Activated CD4-positive, alpha-beta T cell treated with anti-CD3 and anti-CD28 coated beads, Interleukin-2, amount 50 U/mL, for 48 hours (primary cell): ENCODE measurements around the gene TMEM30B.
A peak's percentile ranks its signal among the peaks of the same experiment; 100 is the strongest.
"Not testable (repeated sequence)": the region's sequence is repeated elsewhere in the genome, so short reads cannot be mapped to it uniquely, and the experiment has no call there.

Experiments used
- DNase-seq, 2 experiments: peaks; one replicate each; pipeline ENCODE4 v3.0.0-alpha.2; 2020

The TMEM30B gene

DNA sequence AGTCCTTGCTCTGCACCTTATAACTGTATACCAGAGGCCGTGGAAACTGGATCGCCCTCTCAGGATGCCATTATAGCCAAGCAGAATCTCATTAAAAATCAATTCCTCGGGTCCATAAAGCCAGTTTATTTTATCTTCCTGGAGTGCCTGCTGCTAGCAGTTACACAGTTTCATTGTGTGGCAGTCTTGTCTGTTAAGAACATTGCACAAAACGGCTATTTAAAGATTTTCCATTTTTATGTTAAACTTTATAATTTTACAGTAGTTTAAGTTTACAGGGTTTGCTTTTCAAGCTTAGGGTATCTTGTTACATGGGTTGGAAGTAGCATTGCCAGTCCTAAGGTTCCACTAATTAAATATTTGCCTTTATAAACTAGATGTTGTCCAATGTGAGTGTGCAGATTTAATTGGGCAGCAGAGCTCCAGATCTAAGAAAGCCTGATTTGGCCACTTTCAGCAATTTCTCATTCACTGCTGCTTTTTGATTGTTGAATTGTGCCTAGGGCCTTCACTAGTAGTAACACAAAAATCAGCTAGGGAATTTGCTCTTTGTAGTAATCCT lies 17.0 kb downstream of the TMEM30B start:
- no peak for DNase-seq

DNA sequence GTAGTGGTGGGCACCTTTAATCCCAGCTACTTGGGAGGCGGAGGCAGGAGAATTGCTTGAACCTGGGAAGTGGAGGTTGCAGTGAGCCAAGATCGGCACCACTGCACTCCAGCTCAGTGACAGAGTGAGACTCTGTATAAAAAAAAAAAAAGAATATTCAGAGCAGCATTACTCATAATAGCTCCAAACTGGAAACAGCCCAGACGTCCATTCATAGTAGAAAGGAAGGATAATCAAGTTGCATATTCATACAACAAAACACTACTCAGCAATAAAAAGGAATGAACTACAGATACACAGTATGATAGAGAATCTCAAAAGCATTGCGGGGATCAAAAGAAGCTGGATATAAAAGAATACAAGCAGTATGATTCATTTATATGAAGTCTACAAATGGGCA lies 19.1 kb downstream of the TMEM30B start:
- no peak for DNase-seq

DNA sequence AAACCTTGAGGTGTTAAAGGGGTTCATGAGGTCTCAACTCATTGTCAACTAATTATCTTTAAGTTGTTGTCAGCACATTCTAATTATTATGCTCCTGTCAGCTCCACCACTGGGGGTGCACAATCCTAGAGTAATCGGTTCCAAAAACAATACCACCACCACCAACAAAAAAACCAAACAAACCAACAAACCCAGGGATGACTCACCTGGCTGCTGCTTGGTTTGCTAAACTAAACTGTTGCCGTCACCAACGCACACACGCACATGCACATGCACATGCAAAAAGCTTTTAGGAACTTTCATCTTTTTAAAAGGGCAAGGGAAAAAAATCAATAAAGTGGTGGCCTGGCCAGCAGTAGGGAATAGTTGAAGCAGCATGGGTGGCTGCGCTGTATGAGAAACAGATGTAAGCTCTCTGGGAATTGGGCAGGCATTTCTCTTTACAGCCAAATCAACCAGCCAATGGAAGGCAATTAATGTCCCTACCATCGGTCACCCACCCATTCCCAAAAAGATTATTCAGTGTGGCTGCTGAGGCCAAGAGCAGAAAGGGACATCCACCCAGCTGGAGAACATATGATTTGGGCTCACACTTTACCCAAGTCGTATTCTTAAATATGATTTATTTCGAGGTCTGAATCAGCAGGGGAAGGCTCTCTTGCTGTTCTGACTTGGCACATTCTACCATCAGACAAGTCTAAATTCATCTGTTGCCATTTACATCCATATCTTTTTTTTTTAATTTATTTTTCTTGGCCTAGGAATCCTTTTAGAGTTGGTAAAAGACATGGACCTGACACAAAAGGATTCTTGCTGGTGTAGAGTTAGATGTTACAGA lies 20.0 kb downstream of the TMEM30B start:
- no peak for DNase-seq

DNA sequence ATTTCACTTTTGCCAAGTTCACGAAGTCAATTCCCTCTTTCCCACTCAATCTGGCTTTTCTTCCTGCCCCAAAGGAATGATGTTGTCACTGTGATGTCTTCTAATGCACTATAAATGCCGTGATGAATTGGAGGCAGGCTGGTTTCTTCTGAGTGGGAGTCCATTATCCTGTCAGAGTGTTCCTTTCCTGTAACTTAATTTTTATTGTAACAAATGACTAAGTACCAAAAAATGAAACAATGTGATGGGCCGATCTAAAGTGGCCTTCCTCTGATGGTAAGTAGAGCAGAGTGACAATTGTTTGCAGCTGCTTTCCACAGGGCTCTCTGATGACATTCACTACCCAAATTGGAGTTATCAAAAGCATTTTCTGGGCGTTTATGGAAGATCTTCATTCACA lies 22.2 kb downstream of the TMEM30B start:
- no peak for DNase-seq

DNA sequence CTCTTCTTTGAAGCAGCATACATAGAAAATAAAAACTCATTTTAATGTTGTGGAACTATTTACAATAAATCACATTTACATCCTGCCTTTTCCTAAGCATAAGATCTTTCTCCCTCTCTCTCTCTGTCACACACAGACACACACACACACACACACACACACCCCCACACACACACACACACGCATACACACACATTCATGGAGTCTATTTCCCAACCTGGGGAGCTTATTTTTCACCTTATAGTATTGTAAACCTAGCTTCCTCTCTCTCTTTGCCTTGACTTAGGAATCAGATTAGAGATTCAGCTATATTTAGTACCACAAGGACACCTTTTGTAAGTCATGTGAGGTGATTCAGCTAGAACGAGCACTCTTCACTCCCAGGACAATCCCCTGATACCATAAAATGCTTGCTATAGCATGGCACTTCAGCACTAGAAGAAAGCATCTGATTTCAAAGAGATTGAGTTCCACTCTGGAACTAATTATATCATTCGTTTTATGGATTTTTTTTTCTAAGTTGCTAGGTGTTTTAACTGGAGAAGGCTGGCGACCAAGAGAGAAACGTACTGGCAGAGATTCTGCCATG lies 23.6 kb downstream of the TMEM30B start:
- DNase-seq = no peak

DNA sequence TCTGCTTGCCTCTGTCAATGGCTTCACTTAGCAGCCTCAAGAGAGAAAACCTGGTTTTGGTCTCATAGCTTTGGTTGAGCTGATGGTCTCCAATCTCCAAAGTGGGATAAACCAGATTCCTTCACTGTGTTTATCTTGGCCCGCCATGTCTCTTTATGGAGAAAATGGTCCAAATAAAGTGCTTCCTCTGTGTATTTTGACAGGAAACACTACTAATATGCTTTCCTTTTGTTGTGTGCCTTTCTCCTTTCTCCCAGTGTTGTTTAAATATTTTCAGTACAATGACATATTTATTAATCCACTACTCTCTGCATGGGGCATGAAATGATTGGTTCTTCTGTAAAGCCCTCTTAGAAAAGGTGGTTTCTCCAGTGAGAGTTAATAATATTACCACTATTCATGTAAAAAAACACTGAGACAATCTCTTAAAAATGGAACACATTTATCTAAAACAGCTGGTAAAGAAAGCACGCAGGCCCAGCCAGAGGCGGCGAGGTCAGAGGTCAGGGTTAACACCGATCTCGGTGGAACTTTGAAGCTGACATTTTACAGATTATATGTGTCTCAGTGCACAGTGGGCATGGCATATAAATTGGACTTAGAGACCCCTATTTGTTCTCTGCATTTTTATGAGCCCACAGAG lies 24.2 kb downstream of the TMEM30B start:
- DNase-seq = no peak

DNA sequence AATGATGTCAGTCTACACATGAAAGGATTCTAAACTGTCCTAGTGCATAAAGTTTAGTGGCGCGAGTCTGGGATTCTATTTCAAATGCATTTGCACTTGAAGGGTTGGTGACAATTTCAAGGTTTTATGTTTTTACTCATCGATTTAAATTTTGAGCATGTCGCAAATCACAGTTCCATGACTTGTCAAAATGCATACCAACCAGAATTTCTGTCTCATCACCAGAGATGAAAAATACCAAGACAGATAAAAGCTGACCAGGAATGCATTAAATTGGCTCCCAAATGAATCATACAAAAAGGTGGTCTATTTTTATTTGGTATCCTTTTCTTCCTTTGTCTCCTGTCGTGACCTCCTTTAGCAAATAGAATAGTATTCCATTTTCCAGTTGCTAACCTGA lies 25.2 kb downstream of the TMEM30B start:
- DNase-seq = no peak

DNA sequence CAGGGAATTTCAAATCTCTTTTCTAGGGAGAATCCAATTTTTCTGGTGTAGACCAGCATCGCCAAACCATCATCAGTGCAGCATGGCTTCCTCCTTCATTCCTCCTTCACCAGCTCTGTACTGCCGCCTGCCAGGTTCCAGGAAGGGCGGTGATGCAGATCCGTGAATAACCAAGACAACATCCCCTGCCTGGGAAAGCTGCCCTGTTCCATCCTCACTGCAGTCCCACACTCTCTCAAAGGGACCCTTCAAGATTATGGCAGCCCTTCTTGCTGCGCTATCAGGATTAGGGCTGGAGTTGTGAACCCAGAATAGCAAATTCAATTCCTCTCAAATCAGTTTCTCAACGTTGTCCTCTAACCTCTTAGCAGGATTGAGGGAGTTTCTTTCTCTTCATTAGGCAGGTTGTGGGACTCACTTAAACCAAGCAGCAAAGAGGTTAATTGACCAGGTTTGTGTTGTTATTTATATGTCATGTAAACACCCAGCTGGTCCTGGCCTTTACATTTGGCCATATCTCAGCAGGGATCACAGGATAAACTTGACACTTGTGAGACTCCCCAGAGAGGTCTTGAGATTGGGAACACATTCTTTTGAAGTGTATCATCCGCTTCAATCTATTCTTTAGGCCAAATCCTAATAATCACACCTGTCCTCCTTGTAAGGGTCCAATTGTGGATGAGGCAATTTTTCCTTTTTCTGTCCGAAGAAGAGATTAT lies 26.2 kb downstream of the TMEM30B start:
- no peak for DNase-seq

DNA sequence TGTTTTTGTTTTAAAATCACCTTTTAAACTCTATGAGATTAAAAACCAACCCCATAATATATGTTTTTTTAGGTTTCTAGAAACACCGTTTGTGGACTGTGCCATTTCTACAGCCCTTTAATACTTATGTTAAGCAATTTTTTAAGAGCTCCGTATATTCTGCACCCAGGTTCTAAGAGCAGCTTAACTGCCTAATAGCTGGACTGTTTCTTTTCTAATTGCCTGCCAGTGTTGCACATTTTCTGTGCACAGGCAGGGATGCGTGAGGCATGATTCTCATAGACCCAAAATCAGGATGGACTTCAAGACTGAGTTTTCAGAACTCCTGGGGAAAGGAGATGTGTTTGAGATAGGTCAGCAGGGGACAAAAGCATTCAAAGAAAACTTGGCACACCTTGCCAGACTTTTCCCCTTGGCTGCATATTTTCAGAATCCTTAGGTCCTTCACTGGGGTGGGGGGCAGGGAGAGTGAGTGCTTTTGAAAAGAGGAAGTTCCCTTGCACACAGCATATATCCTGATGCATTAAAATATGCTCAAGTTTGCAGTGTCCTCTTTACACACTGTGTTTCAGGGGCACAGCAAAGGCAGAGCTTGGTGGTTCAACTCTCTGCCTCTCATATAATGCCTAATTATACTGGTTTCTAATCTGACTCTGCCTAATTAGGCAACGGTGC lies 27.9 kb downstream of the TMEM30B start:
- DNase-seq = no peak

DNA sequence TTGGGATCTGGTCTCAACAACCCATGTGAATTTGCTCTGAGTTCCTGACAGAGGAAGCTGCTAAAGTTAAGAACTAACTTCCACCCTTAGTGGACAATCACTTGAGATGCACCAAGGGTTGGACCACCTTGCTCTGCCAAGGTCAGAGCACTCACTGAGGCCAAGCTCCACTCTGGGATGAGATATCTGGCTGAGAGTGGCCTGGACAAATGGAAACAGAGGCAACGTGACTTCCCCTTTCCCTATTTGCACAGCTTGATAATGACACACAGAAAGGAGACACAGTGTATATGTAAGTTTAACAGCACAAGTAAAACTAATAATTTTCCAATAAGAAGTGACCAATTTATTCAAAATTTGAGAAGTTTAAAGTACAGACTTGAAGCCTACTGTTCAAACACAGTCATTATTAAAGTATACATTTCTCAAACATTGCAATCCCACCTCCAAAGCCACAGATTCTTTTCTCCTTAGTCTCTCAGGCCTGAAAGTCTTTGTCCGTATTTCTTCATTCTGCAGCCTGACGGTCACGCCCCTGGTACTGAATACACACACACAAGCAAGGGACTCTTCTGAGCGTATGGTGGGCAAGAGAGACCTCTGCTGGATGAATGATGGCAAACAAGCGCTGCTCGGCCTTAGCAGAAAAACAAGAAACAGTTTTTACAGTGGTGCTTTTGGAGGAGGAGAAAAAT lies 28.6 kb downstream of the TMEM30B start:
- DNase-seq = peak; percentile 57 to 69

DNA sequence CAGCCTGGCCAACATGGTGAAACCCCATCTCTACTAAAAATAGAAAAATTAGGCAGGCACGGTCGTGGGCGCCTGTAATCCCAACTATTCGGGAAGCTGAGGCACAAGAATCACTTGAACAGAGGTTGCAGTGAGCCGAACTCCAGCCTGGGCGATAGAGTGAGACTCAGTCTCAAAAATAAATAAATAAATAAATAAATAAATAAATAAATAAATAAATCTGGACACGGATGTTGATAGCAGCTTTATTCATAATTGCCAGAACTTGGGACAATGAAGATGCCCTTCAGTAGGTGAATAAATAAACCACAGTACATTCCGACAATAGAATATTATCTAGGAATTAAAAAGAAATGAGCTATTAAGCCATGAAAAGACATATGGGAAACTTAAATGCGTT lies 31.1 kb downstream of the TMEM30B start:
- no peak for DNase-seq

DNA sequence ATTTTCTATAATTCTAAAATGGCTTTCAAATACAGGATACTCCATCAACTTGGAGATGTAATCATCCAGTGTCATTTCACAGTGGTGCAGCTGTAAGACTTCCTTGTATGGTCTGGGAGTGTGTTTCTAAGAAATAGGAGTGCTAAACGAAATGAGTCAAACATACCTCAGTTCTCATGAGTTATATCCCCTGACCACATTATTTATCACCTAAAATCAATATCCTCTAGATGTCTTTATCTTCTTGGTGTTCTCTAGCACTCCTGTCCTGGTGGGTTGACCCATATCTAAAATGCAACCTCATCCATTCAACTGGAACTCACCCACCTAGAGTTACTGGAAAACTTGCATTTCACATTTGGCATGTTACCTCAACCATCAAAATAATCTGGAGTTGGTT lies 33.2 kb downstream of the TMEM30B start:
- no peak for DNase-seq

DNA sequence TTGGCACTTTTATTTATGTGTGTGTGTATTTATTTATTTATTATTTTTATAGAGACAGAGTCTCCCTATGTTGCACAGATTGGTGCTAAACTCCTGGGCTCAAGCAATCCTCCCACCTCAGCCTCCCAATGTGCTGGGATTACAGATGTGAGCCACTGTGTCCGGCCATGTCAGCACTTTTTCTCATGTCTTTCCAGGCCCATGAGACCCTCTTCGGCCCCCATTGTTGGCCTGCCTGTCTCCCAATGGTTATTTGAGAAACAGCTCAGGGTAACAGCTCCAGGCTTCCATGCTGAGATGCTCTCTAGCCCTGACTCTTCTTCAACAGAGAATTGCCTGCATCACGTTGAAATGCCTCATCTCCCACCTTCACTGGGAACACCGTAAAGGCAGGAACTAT lies 34.4 kb downstream of the TMEM30B start:
- no peak for DNase-seq

DNA sequence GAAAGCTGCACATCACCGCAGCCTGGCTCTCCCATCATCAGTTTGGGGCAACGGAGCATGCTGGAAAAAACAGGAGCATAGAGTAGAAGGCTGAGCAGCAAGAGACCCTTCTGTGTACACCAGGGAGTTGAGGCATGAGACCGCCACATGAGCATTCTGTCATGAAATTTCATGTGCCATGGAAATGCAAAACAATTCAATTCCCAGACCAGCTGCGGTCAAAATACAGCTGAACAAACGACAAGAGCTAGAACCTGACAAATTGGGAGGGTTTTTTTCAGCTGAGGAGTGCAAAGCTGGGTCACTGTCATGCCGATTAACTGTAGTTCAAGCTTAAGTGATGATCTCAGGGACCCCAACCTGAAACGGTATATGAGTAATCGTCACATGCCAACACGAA lies 37.1 kb downstream of the TMEM30B start:
- DNase-seq = no peak

DNA sequence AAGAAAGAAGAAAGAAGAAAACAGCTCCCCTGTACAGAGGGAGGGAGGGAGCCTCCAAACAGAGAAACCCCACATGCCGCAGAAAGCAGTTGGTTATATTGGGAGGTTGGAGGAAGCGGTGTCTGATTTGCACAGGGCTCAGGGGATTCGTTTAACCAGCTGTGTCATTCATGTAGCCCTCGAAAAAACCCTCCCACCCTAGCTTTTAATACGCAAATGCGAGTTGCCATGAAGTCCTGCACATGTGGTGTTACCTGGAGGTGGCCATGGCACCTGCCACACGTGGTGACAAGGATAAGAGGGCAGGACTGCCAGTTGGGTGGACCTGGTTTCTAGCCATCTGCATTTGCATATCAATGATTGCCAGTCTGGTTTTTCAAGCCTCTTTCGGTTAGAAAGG lies 40.9 kb downstream of the TMEM30B start:
- no peak for DNase-seq

DNA sequence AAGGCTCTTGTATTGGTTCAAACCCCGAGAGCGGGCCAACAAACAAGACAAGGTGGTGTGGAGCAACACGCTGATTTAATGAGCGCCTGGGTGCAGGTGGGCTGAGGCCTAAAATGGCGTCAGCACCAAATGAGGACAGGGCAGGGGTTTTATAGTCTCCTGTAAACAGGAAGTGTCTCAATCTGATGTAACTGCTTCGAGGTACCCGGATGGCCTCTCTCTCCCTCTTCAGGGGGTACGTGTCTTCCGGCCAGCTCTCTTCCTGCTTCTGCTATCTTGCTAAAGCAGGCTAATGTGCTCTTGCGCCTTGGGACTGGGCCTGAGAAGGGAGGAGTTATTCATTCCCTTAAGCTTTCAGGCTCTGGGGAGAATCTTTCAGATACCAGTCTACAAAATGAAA lies 41.9 kb downstream of the TMEM30B start:
- not testable (repeated sequence) for DNase-seq

DNA sequence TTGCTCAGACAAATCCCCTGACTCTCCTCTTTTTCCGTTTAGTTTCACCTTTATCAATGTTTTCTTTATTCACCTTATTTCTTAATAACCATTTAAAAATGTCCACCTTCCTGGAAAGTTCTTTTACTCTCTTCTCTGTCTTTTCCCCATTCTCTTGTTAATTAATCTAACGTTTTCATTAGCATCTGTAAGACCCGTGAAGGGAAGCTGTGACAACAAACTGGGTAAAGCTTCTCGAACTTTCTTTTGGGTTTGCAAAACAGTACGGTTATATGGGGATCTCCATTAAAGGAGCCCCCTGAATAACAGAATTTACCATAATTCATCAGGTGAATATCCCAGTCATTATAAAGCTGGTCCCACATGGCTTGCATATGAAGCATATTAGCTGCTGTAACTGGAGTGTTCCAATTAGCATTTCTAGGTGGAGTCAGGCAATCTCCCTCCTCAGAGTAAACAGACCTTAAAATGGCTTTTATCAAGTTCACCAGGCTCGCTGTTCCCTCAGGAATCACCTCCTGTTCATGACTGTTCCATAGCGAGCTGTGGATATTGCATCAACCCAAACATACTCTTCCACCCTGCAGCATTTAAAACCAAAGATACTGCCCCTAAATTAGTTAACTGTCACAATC lies 42.4 kb downstream of the TMEM30B start:
- no peak for DNase-seq

DNA sequence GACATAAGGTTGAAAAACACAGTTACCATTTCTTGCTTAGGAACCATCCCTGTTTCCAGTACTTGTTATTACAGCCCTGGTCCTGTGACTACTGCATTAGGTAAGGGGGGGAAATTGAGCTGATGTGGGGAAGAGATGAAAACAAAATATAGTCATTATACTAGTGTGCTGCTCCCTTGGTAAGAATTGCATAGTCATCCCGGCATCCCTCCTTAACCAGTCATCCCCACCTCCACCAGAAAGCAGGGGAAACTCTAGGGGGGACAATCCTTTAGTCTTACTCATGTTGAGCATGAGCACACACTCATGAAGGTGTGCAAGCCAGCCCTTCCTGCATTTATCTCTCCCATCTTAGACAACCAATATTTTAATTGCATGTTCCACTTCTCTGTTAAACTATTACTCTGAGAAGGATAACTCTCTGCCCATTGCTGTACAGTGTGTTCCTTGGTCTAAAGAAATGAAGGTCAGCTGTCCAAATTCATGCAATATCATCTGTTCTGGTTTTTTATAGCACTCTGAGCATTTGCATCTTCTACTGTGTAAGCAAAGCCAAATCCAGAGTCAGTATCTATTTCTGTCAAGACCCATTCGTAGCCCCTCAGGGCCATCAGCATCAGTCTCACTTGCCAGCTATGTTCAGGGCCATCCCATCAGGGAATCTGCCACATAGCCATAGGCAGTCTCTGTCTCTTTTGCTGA lies 46.8 kb downstream of the TMEM30B start:
- no peak for DNase-seq

DNA sequence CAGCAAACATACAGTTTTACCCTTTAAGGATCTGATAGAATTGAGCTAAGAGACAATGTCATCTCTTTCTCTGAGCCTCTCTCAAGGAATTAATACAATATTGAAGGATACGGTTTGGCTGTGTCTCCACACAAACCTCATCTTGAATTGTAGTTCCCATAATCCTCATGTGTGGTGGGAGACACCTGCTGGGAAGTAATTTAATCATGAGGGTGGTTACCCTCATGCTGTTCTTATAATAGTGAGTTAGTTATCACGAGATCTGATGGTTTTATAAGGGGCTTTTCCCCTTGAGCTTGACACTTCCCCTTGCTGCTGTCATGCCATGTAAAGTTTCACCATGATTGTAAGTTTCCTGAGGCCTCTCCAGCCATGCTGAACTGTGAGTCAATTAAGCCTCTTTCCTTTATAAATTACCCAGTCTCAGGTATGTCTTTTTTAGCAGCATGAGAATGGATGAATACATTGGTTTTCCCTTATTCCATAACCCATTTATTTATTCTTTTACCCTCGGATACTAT lies 47.6 kb downstream of the TMEM30B start:
- no peak for DNase-seq

DNA sequence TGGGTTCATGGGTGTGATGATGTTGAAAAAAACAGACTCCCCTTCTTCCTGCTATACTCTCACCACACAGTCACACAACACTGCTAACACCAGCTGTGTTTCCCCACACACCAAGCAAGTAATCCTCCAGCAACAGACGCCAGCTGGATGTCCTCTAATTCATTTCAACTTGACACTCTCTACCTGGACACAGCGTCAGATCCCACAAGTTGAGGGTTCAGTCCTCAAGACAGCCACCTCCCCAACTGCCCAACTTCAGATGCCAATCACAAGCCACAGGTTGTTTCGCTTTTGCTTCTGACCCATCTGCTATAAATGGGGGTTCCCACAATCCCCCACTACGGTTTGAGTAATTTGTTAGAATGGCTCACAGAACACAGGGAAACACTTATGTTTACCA lies 49.3 kb downstream of the TMEM30B start:
- DNase-seq = no peak

DNA sequence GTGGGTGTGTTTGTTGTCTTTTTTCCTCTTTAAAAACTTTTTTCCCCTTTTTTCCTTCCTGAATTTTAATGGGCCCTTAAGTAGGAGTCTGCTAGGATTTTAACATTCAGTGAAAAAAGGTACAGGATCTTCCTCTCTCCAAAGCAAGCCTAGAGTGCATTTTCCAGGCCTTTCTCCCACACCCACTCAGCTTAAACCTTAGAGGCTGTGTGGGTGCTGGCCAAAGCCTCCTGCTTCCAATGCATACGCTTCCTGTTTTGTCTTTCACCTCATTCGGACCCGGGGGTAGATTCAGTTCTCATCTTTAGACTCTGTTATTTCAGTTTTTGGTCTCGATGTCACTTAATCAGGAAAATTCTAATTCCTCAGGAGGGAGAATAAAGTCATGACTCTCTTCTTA lies 51.2 kb downstream of the TMEM30B start:
- no peak for DNase-seq
